ENCODE results near the gene AGMO. TPM values are rescaled to one million over a fixed set of nuclear protein-coding genes. Genes with fewer than 3 reads are reported as not detected.
"Not testable (repeated sequence)": the region's sequence is repeated elsewhere in the genome, so short reads cannot be mapped to it uniquely, and the experiment has no call there.

AGMO gene
- total RNA-seq, 4 donors from 2014 or later: 0.11 to 0.55 TPM; not detected in 2

- H3K36me3 ChIP-seq: no peaks in the 10 kb centered on the region
- H3K27me3 ChIP-seq: no peaks in the 10 kb centered on the region
- no peak for TF ChIP-seq CTCF (IDR thresholded peaks at IDR 0.05 in 4 of 5, conservative IDR thresholded peaks at IDR 0.05 in 1 of 5)
- no peak for TF ChIP-seq POLR2A (IDR thresholded peaks at IDR 0.05)
- DNase-seq (no peak), ATAC-seq (no peak)
- intact Hi-C loops (cut with DNase I; ENCODE audit: low total_unique reads) (loop anchor here (5.0 to 10.0 kb wide), 2 partner anchors 131 to 508 kb away; partner anchors contain the start of gene MEOX2), in situ Hi-C loops (cut with MboI; ENCODE audit: low sequenced_read_pairs in 4 of 4) (loop anchor here in 2 of 4 donors (10.0 to 25.0 kb wide), 2 partner anchors 506 to 508 kb away; no protein-coding TSS in a partner anchor)
- peak overlapping the region; percentile 5 to 34 (median 28) for H3K4me3 ChIP-seq
- peak overlapping the region; percentile 34 to 73 (median 52) for H3K27ac ChIP-seq
- peaks cover 0 to 4% of the 10 kb centered on the region in 2 donors for H3K4me1 ChIP-seq
- H3K9me3 ChIP-seq: no peaks in the 10 kb centered on the region
Observed at GRCh38 chr7:15556339-15557105, 5.3 kb downstream of the AGMO start.

- Histone ChIP-seq H3K27me3 (no peaks in the 10 kb centered on the region), H3K4me3 (no peak overlapping the region), H3K27ac (peak overlapping the region in 2 of 4 donors; percentile 21 to 64), H3K36me3 (no peaks in the 10 kb centered on the region), H3K4me1 (peaks cover 0 to 4% of the 10 kb centered on the region in 2 donors), H3K9me3 (no peaks in the 10 kb centered on the region)
- in situ Hi-C loops (cut with MboI; ENCODE audit: low sequenced_read_pairs in 4 of 4) (loop anchor here in 2 of 4 donors (10.0 to 25.0 kb wide), 2 partner anchors 507 to 509 kb away; no protein-coding TSS in a partner anchor), intact Hi-C loops (cut with DNase I; ENCODE audit: low total_unique reads) (loop anchor here (5.0 to 10.0 kb wide), 2 partner anchors 132 to 509 kb away; partner anchors contain the start of gene MEOX2)
- peak in 1 of 5 experiments; percentile 18 for TF ChIP-seq CTCF (IDR thresholded peaks at IDR 0.05 in 4 of 5, conservative IDR thresholded peaks at IDR 0.05 in 1 of 5)
- TF ChIP-seq POLR2A (IDR thresholded peaks at IDR 0.05): no peak
- DNase-seq: no peak
- ATAC-seq: no peak
Observed at GRCh38 chr7:15555381-15555859, 6.4 kb downstream of the AGMO start.

GRCh38 chr7:15554744-15555143, 7.1 kb downstream of the AGMO start:
- H3K27ac ChIP-seq: no peak overlapping the region
- no peaks in the 10 kb centered on the region for H3K36me3 ChIP-seq
- TF ChIP-seq CTCF (IDR thresholded peaks at IDR 0.05 in 4 of 5, conservative IDR thresholded peaks at IDR 0.05 in 1 of 5) (no peak), POLR2A (IDR thresholded peaks at IDR 0.05) (no peak)
- in situ Hi-C loops (cut with MboI; ENCODE audit: low sequenced_read_pairs in 4 of 4) (loop anchor here in 2 of 4 donors (10.0 to 25.0 kb wide), 2 partner anchors 508 to 510 kb away; no protein-coding TSS in a partner anchor), intact Hi-C loops (cut with DNase I; ENCODE audit: low total_unique reads) (loop anchor here (5.0 to 10.0 kb wide), 2 partner anchors 133 to 510 kb away; partner anchors contain the start of gene MEOX2)
- H3K9me3 ChIP-seq: no peaks in the 10 kb centered on the region
- no peaks in the 10 kb centered on the region for H3K27me3 ChIP-seq
- H3K4me1 ChIP-seq: peaks cover 0 to 4% of the 10 kb centered on the region in 2 donors
- H3K4me3 ChIP-seq: no peak overlapping the region
- DNase-seq: no peak
- no peak for ATAC-seq

- in situ Hi-C loops (cut with MboI; ENCODE audit: low sequenced_read_pairs in 4 of 4): loop anchor here in 2 of 4 donors (10.0 to 25.0 kb wide), 2 partner anchors 508 to 511 kb away; no protein-coding TSS in a partner anchor
- Histone ChIP-seq H3K27ac (no peak overlapping the region), H3K4me3 (no peak overlapping the region), H3K9me3 (no peaks in the 10 kb centered on the region), H3K27me3 (no peaks in the 10 kb centered on the region), H3K36me3 (no peaks in the 10 kb centered on the region), H3K4me1 (peaks cover 0 to 4% of the 10 kb centered on the region in 2 donors)
- DNase-seq (no peak), ATAC-seq (no peak)
- no peak for TF ChIP-seq POLR2A (IDR thresholded peaks at IDR 0.05)
- intact Hi-C loops (cut with DNase I; ENCODE audit: low total_unique reads): loop anchor here (10.0 kb wide), 1 partner anchor 511 kb away; no protein-coding TSS in a partner anchor
Observed at GRCh38 chr7:15554081-15554480, 7.7 kb downstream of the AGMO start.

GRCh38 chr7:15547320-15547719, 14.5 kb downstream of the AGMO start:
- H3K4me1 ChIP-seq; H3K27ac ChIP-seq; in situ Hi-C loops (cut with MboI; ENCODE audit: low sequenced_read_pairs in 4 of 4); H3K36me3 ChIP-seq; DNase-seq; intact Hi-C loops (cut with DNase I; ENCODE audit: low total_unique reads); H3K9me3 ChIP-seq; H3K27me3 ChIP-seq; H3K4me3 ChIP-seq; ATAC-seq: not testable (repeated sequence)
